GM19193 (cell line): ENCODE results near the gene IFFO2.

Experiments
- POLR2A ChIP-seq: IDR thresholded peaks from 4 replicates; pipeline ENCODE4 v1.6.1; 2011; ENCODE audit not compliant: insufficient read depth, insufficient read length; ENCODE audit errors: extremely low read depth

Gene IFFO2

DNA sequence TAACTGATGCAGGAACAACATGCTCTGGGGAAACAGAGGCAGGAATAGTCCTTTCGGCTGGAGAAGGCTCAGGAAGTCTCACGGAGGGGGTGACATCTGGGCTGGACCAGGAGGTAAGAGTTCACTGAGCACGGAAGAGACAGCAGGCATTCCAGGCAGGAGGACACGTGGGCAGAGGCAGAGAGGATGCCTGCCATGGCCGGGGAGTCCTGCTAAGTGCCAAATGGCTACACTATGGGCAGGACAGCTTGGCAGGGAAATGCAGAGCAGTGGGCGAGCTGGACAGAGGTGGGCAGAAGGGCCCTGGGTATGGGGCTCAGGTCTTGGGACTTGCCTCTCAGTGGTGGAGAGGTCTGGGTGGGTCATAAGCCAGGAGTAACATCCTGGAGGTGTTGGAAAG lies 71.7 kb downstream of the IFFO2 start:
- TF ChIP-seq POLR2A: no peak

DNA sequence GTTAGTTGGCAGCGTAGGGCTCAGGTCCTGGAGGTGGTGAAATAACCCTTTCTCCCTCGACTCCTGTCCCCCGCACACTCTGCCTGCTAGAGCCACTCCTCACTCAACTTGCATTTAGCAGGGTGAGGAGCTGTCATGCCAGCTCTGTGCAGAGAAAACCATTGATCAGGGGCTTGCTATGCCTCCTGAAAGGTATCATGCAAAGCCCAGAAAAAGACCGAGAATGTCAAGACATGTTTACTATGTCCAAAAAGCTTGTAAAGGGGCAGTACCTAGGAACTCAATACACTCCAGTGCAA lies 72.1 kb downstream of the IFFO2 start:
- no peak for TF ChIP-seq POLR2A

- TF ChIP-seq POLR2A: no peak
These were observed 72.6 kb downstream of the IFFO2 start for GRCh38 chr1:18883636-18884418.

GRCh38 chr1:18883079-18883478 lies 73.4 kb downstream of the IFFO2 start:
- no peak for TF ChIP-seq POLR2A

- TF ChIP-seq POLR2A: no peak
These were observed 74.0 kb downstream of the IFFO2 start for GRCh38 chr1:18882486-18882885.

- no peak for TF ChIP-seq POLR2A
These were observed 74.6 kb downstream of the IFFO2 start for GRCh38 chr1:18881642-18882431.

DNA sequence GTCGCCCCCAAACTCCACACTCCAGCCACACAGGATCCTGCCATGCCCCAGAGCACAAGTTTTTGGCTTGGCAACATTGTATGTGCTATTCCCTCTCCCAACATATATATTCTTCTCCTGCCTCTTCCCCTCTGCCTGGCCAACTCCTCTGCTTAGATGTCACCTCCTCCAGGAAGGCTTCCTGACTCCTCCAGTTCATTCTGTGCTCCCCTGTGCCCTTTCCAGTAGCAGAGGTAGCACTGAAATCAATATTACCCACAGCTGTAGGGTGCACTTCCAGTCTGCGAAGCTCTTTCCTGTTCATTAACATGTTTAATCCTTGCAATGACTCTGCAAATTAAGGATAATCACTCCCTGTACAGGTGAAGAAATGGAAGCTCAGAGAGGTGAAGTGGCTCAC lies 75.3 kb downstream of the IFFO2 start:
- no peak for TF ChIP-seq POLR2A

DNA sequence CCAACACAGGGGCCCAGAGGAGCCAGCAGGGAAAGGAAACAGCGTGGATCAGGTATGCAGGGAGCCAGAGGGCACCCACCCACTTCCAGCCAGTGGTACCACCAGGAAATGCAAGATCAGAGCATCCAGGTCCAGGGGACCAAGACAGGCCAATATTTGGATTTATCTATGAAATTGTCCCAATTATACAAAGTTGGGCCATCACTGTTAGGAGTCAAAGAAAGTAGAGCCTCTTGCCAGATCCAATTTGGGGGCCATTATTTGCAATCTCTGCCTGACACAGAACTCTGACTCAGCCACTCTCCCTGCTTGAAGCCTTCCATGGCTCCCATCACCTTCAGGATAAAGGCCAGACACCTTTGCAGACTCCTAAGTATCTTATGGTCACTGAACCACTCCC lies 75.9 kb downstream of the IFFO2 start:
- no peak for TF ChIP-seq POLR2A

GRCh38 chr1:18879791-18880309 lies 76.6 kb downstream of the IFFO2 start:
- no peak for TF ChIP-seq POLR2A

DNA sequence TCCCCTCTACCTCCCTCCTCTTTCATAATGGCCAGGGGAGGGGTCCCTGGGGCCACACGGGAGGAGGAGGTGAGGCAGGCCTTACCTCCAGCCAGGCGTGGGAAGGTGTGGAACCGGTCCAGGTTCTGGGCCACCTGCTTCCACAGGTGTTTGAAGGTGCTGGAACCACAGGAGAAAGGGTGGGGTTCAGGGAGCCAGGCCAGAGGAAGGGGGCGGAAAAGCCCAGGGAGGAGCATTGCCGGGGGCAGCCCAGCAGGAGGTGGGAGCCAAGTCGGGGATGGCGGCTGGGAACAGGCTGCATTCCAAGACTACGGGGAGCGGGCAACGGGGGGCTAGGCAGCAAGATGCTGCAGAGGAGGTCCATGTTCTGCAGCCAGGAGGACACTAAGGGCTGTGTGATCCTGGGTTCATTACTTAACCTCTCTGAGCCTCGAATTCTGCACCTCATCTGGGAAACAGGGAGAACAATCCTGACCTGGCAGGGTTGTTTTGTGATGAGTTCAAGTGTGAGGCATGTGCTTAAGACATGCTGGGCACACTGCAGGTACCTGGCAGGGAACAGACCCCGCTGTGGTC lies 77.2 kb downstream of the IFFO2 start:
- TF ChIP-seq POLR2A: no peak

GRCh38 chr1:18878538-18879214 lies 77.8 kb downstream of the IFFO2 start:
- no peak for TF ChIP-seq POLR2A

DNA sequence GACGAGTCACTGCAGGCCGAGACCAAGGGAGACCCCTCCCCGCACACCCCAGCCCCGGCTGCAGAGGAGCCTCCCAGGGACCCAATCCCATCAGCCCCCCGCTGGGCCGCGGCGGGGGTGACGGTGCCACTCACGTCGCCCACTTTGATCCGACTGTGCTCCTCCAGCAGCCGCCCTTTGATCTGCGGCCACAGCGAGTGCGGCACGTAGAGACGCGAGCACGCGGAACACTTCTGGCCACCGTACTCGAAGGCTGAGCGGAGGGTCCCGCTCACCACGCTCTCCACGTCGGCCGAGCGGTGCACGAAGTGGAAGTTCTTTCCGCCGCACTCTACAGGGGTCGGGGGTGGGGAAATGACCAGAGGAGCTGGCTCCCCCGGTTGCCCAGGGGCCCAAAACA lies 79.2 kb downstream of the IFFO2 start:
- TF ChIP-seq POLR2A: no peak

DNA sequence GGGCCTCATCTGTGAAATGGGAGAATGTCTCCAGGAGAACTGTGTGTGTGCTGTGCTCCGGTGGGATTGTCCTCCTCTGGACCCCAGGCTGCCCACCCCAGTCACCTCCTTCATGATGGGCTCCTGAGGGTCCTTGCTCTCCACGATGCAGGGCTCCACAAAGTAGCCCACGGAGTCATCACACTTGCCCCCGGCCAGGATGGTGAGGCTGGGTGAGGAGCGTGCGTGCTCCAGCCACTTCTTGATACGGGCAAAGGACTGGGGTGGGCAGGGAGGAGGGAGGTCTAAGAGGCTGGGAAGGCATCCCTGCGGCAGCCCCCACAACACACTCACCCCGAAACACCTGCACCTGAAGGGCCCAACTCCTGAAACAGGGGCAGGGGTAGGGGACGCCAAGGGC lies 80.3 kb downstream of the IFFO2 start:
- TF ChIP-seq POLR2A: no peak

DNA sequence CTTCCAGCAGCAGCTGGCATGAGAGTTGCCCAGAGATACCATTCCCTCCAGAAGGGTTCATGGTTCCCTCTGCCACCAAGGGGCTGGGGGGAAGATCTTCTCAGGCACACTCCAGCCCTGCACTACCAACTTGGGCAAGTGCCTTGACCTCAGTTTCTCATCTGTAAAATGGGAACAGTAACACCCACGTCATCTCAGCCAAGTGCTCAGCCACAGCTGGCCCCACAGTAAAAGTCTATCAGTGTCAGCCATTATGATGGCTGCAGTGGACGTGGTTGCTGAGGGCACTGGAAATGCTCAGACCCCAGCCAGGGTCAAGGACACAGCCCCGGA lies 80.7 kb downstream of the IFFO2 start:
- no peak for TF ChIP-seq POLR2A

DNA sequence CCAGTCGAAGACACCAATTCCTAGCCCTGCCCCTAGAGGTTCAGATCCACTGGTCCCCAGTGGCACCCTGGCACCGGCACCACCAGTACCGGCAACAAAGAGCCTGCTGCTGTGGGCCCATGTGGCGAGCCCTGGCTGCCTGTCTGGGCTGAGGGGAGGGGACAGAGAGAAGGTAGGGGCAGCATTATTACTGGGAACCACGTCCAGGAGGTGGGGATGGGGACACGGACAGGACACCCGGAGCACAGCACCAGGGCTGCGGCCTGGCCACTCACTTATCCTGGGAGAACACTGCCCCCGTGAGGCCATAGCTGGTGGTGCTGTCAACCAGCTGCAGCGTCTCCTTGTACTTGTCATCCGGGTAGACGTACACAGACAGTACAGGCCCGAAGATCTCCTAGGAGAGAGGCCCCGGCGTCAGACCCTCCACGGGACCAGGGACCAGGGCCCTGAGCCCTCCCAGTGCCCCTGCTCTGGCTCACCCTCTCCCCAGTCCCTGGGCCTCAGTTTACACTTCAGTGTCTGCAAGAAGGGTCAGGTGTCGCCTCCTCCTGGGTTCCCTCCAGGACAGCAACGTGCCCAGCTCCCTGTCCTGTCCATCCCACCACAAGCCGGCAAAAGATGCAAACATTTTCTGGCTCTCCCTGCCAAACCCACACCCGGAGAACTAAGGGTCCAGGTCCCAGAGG lies 81.2 kb downstream of the IFFO2 start:
- TF ChIP-seq POLR2A: no peak

DNA sequence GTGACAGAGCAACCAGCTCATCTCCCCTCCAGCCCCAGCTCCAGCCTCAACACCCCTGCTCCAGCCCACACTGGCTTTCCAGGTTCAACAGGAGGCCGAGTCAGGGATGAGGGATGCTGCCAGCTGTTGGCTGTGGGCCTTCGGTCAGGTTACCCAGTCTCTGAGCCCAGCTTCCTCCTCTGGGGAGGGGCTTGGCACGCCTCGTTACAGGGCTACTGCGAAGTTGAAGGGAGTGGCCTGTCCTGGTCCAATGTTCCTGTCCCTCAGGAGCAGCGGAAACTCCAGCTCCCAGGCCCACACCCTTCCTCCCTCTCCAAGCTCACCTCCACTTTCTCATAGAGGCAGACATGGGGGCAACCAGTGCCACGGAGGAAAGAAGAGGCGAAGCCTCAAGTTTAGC lies 81.9 kb downstream of the IFFO2 start:
- TF ChIP-seq POLR2A: no peak

GRCh38 chr1:18874036-18874435 lies 82.4 kb downstream of the IFFO2 start:
- TF ChIP-seq POLR2A: no peak
